Activated CD4-positive, alpha-beta T cell treated with anti-CD3 and anti-CD28 coated beads, Interleukin-2, amount 10 ng/mL, durations not matched to agents 7 days and 5 days (primary cell): ENCODE data around the gene ZBTB26. TPM values are rescaled to one million over a fixed set of nuclear protein-coding genes. Genes with fewer than 3 reads are reported as not detected.

Experiments
- CTCF ChIA-PET: fragments of 350-600 bp; sonication (Branson Sonifier 250); formaldehyde crosslinking; loops from one replicate; lab custom pipeline; 2021; ENCODE audit warnings: antibody characterized with exemption; lab: Charles Lee
- POLR2A ChIA-PET: fragments of 350-600 bp; sonication (Branson Sonifier 250); formaldehyde crosslinking; loops from one replicate; lab custom pipeline; 2021; ENCODE audit warnings: antibody characterized with exemption; lab: Charles Lee
- DNase-seq: peaks from one replicate; pipeline ENCODE4 v3.0.0-alpha.2; 2020
- H3K27ac Mint-ChIP-seq: one replicate; pipeline ENCODE4 v1.8.0; 2021; ENCODE audit warnings: mild to moderate bottlenecking, moderate library complexity, mixed read lengths
- H3K27me3 Mint-ChIP-seq: one replicate; pipeline ENCODE4 v1.8.0; 2021; ENCODE audit warnings: mixed read lengths
- H3K36me3 Mint-ChIP-seq: one replicate; pipeline ENCODE4 v1.8.0; 2021; ENCODE audit warnings: low read depth, mixed read lengths
- H3K4me1 Mint-ChIP-seq: one replicate; pipeline ENCODE4 v1.8.0; 2021; ENCODE audit warnings: mixed read lengths
- H3K4me3 Mint-ChIP-seq: one replicate; pipeline ENCODE4 v1.8.0; 2021; ENCODE audit warnings: mild to moderate bottlenecking, moderate library complexity, mixed read lengths
- H3K9me3 Mint-ChIP-seq: one replicate; pipeline ENCODE4 v1.8.0; 2021; ENCODE audit warnings: mixed read lengths
- total RNA-seq, 2 experiments: library from RNA; stranded (reverse); gene quantifications; one replicate each; pipeline ENCODE4 v1.2.3, GENCODE V29; 2021

ZBTB26 gene
- total RNA-seq, 2 experiments from 2014 or later: 7.3 to 9.6 TPM

DNA sequence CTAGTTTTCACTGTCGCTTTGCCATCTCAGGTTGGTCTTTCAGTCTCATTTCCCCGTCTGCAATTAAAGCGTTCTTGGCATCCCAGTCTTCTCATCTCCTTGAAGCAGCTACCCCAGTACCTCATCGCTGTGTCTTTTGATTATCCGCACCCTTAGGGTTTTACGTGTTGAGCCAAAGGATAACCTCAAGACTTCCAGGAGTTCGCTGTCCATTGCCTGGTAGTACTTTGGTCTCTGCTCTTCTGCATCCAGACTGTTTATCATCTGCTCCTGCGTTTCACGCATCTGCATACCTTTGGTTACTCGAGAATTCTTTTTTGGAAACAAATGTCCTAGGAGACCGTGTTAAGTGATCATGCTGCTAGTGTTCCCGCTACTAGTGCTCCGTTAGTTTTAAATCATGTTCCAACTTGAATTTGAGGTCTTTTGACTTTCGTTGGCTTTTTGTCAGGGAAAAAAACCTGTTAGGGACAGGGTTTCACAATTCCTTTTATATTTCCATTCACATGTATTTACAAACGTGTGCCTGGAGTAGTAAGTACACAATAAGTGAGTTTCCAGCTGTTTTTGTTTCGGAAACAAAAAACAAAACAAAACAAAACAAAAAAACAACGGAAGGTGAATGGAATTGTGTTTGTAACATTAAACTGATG is 10.4 kb upstream of the ZBTB26 start:
- no peaks in the 10 kb centered on the region for H3K27me3 Mint-ChIP-seq
- H3K27ac Mint-ChIP-seq: peak overlapping the region; percentile 93
- H3K4me1 Mint-ChIP-seq: peaks cover 42% of the 10 kb centered on the region
- CTCF ChIA-PET: interaction anchor here (1.0 to 1.1 kb wide), 2 partner anchors 10 to 47 kb away, joined by 3 to 4 read pairs; no protein-coding TSS in a partner anchor
- peaks cover 12% of the 10 kb centered on the region for H3K36me3 Mint-ChIP-seq
- peak overlapping the region; percentile 85 for H3K4me3 Mint-ChIP-seq
- POLR2A ChIA-PET: interaction anchor here (0.6 to 1.8 kb wide), 3 partner anchors 29 to 625 kb away, joined by 3 to 6 read pairs (median 5); partner anchors contain the start of genes RC3H2 and ZBTB6
- H3K9me3 Mint-ChIP-seq: no peaks in the 10 kb centered on the region
- no peak for DNase-seq

DNA sequence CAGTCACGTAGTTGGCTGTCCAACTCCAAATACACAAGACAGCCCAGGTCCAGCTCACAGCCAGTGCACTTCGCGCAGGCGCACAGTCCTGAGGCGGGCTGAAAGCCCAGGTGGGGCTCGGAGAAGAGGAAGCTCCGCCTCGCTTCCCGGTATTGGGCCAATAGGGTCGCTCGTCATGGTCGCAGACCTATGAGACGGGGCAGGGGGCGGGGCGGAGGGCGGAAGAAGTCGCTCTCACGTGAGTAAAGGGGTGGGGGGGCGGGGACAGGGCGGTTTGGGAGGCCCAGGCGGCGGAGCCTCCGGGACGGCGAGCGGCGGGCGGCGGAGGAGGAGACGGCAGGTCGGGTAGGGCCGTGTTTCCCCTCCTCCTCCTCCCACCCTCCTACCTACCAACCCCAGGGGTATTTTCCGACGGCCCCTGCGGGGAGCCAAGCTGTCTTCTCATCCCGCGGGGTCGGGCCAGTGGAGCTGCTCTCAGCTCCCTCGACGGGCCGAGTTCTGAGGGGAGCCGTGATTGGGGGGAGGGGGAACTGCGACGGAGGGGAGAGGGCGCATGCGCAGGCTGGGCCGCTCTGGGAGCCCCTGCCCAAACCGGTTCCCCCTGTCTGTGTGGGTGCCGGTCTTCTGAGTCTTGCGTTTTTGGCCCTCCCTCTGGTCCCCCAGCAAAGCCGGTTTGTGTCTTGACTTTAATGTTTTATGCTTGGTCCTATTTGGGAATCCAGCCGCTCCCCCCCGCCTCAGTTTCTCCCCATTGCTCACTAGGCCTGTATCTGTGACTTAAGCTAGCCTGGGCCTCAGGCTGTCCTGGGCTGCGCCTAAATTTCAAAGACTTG is 9.7 kb upstream of the ZBTB26 start, which contains the start of gene RABGAP1:
RABGAP1 (plus strand) TSS at position 272 of the 833 bp plus-strand sequence. CDS start 16,040 bp downstream, outside the sequence.
- POLR2A ChIA-PET: interaction anchor here (0.6 to 1.8 kb wide), 6 partner anchors 9 to 44 kb away, joined by 3 to 6 read pairs (median 4); partner anchors contain the start of genes RC3H2 and ZBTB6
- CTCF ChIA-PET: interaction anchor here (0.8 to 1.3 kb wide), 5 partner anchors 9 to 48 kb away, joined by 3 to 8 read pairs (median 3); partner anchors contain the start of gene ZBTB26
- peak within 1 kb of the TSS; percentile 85 for H3K4me3 Mint-ChIP-seq
- peak within 1 kb of the TSS; percentile 93 for H3K27ac Mint-ChIP-seq
- H3K4me1 Mint-ChIP-seq: peaks cover 40% of the 10 kb centered on the region
- H3K27me3 Mint-ChIP-seq: no peaks in the 10 kb centered on the region
- H3K36me3 Mint-ChIP-seq: peaks cover 16% of the 10 kb centered on the region
- peak; percentile 99 for DNase-seq
- no peaks in the 10 kb centered on the region for H3K9me3 Mint-ChIP-seq

DNA sequence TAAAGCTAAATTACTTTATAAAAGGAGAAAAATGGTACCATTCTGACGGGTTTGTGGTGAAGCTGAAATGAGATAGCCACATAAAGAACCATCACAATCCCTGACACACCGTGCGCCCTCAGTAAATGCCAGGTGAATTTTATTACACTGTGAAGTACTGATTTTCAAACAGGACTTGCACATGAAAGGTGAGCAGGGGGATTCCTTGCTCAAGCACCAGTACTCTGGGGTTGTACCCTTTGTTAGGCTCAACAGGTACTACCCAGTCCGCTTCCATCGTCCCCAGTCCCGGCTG is 9.1 kb upstream of the ZBTB26 start:
- H3K27ac Mint-ChIP-seq: peak overlapping the region; percentile 83
- DNase-seq: no peak
- H3K27me3 Mint-ChIP-seq: no peaks in the 10 kb centered on the region
- POLR2A ChIA-PET: interaction anchor here (0.6 to 1.8 kb wide), 5 partner anchors 27 to 43 kb away, joined by 3 to 6 read pairs (median 4); partner anchors contain the start of genes RC3H2 and ZBTB6
- peaks cover 16% of the 10 kb centered on the region for H3K36me3 Mint-ChIP-seq
- CTCF ChIA-PET: interaction anchor here (0.8 to 1.3 kb wide), 5 partner anchors 8 to 49 kb away, joined by 3 to 8 read pairs (median 3); partner anchors contain the start of gene ZBTB26
- H3K9me3 Mint-ChIP-seq: no peaks in the 10 kb centered on the region
- peaks cover 35% of the 10 kb centered on the region for H3K4me1 Mint-ChIP-seq
- peak overlapping the region; percentile 85 for H3K4me3 Mint-ChIP-seq

DNA sequence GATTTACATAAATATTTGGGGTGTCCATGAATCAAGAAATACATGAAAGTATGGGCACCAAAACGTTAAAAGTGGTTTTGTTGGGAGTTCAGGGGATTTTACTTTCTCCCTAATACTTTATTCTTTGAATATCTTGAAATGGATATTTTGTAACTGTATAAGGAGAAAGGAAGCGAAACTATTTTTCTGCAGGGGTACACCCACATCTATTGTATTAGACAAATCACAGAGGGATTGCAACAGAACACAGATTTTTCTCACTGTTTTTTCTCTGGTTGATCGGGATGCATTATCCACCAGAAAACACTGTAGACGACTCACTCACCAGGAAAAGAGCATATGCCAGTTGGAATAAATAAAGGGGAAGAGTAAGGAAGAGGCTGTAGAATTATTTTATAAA is 8.3 kb upstream of the ZBTB26 start:
- peak overlapping the region; percentile 66 for H3K27ac Mint-ChIP-seq
- H3K36me3 Mint-ChIP-seq: peaks cover 15% of the 10 kb centered on the region
- peaks cover 33% of the 10 kb centered on the region for H3K4me1 Mint-ChIP-seq
- ChIA-PET CTCF (no interaction called here), POLR2A (interaction anchor here (1.8 kb wide), 1 partner anchor 27 kb away, joined by 6 read pairs; the partner anchor contains the start of gene ZBTB6)
- DNase-seq: no peak
- H3K27me3 Mint-ChIP-seq: no peaks in the 10 kb centered on the region
- no peaks in the 10 kb centered on the region for H3K9me3 Mint-ChIP-seq
- H3K4me3 Mint-ChIP-seq: peak overlapping the region; percentile 30

DNA sequence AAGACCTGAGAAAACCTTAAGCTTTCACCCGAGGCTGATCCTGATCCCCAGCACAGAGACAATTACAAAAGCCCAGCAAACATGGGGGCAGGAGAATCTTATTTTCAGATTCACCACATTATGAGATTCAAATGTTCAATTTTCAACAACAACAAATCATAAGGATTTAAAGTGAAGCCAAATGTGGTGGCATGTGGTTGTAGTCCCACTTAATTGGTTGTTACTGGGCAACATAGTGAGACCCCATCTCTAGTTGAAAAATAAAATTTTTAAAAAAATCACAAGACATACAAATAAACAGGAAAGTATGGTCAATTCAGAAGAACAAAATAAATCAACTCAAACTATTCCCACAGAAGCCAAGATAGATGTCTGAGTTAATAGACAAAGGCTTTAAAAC is 5.6 kb upstream of the ZBTB26 start:
- H3K36me3 Mint-ChIP-seq: peaks cover 20% of the 10 kb centered on the region
- H3K9me3 Mint-ChIP-seq: no peaks in the 10 kb centered on the region
- no peak overlapping the region for H3K27ac Mint-ChIP-seq
- no peaks in the 10 kb centered on the region for H3K27me3 Mint-ChIP-seq
- H3K4me1 Mint-ChIP-seq: peaks cover 31% of the 10 kb centered on the region
- ChIA-PET CTCF (no interaction called here), POLR2A (no interaction called here)
- H3K4me3 Mint-ChIP-seq: no peak overlapping the region
- DNase-seq: no peak

DNA sequence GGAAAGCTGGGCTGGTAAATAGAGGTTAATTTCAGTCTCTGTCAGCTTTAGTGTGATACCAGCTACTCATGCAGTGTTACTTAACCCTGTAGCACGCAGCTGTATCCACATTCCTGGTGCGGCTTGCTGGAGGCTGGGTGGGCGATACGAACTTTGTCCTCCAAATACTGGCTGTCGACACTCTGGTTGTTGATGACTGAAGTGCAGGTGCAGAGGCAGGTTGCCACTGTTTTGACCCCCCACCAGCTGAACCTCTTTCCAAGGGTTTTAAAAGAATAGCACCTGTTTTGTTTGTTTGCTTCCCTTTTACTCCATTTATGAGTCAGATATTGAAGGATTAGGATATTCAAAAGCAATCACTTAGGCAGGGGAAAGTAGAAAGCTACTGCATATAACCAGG is 5.2 kb upstream of the ZBTB26 start:
- Mint-ChIP-seq H3K36me3 (peaks cover 23% of the 10 kb centered on the region), H3K9me3 (no peaks in the 10 kb centered on the region), H3K4me3 (no peak overlapping the region), H3K27ac (no peak overlapping the region), H3K27me3 (no peaks in the 10 kb centered on the region), H3K4me1 (peaks cover 28% of the 10 kb centered on the region)
- ChIA-PET CTCF (no interaction called here), POLR2A (no interaction called here)
- no peak for DNase-seq

DNA sequence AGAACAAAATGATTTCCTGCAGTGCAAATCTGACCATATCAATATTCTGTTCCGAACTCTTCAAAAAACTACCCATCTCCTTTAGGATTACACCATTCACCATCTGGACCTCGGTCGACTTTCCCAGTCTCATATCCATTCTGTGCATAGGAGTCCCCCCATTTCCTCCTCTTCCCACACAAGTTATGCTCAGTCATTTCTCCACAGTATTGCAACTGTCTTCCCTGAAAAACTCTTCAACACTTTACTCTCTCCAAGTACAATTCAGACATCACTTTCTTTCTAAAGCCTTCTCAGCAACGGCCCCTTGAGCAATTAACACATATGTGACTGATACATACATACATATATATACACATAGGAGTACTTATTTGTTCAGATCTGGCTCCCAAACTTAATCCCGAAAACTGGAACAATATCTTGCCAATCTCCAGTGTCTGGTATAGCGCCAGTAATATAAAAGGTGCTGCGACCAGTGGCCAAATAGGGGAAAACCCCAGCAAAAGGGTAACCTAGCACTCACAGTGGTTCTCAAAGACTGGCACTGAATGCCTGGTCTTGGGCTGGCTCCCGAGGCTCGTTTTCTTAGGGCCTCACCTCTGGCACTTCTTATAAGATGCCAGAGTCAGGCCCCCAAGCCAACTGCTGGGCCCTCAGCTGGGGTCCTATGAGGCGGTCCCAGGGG is 629 bp downstream of the ZBTB26 start:
- Mint-ChIP-seq H3K27ac (no peak overlapping the region), H3K9me3 (no peaks in the 10 kb centered on the region), H3K4me3 (no peak overlapping the region), H3K36me3 (peaks cover 11% of the 10 kb centered on the region), H3K27me3 (no peaks in the 10 kb centered on the region), H3K4me1 (peaks cover 17% of the 10 kb centered on the region)
- no peak for DNase-seq
- ChIA-PET CTCF (interaction anchor here (0.8 to 1.8 kb wide), 6 partner anchors 14 to 102 kb away, joined by 3 to 7 read pairs (median 4); partner anchors contain the start of genes PDCL, RC3H2 and ZBTB6), POLR2A (no interaction called here)

DNA sequence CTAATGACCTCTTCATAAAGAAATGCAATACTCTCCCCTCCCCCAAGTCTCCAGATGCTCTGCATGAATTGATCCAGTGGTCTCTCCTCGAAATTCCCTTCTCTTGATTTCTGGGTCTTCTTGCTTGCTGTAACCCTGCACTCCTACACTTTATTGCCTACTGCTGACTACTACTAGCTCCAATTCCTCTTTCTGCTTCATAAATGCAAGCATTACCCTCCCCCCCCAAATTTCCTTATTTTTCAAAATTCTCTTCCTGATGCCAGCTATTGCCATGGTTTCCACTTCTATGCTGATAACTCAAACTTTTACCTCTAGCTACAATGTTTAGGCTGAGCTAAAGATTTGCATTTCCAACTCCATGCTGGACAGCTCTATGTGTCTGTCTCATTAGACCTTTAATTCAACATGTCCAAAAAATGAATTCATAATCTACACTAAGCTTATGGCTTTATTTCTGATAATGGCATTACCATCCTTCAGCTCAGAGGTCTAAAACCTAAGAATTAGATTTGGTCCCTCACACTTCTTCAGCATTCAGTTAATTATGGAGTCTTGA is 1.4 kb downstream of the ZBTB26 start:
- Mint-ChIP-seq H3K4me1 (peaks cover 15% of the 10 kb centered on the region), H3K27ac (no peak overlapping the region), H3K4me3 (no peak overlapping the region), H3K36me3 (peaks cover 8% of the 10 kb centered on the region), H3K27me3 (no peaks in the 10 kb centered on the region), H3K9me3 (no peaks in the 10 kb centered on the region)
- DNase-seq: no peak
- POLR2A ChIA-PET: interaction anchor here (0.8 kb wide), 1 partner anchor 17 kb away, joined by 3 read pairs; the partner anchor contains the start of gene ZBTB6
- CTCF ChIA-PET: interaction anchor here (0.8 to 1.5 kb wide), 5 partner anchors 11 to 26 kb away, joined by 3 to 7 read pairs (median 3); partner anchors contain the start of genes RABGAP1 and RC3H2

DNA sequence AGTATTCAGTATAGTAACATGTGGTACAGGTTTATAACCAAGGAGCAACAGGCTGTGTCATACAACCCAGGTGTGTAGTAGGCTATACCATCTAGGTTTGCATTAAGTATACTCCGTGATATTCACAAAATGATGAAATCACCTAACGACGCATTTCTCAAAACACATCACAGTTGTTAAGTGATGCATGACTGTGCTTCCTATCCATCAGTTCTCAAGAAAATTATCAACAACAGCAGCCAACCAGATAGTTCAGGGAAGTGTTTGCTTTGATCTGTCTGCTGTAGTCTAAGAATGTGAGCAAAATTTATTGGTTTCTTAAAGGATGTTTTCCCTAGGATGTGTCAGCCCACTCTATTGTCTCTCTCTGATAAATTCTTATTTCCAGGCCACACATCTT is 7.4 kb downstream of the ZBTB26 start:
- Mint-ChIP-seq H3K9me3 (no peaks in the 10 kb centered on the region), H3K27ac (no peak overlapping the region), H3K4me3 (no peak overlapping the region), H3K27me3 (no peaks in the 10 kb centered on the region), H3K4me1 (peaks cover 8% of the 10 kb centered on the region), H3K36me3 (peaks cover 15% of the 10 kb centered on the region)
- no peak for DNase-seq
- CTCF ChIA-PET: interaction anchor here (0.6 kb wide), 1 partner anchor 1962 kb away, joined by 3 read pairs; no protein-coding TSS in a partner anchor
- POLR2A ChIA-PET: no interaction called here

DNA sequence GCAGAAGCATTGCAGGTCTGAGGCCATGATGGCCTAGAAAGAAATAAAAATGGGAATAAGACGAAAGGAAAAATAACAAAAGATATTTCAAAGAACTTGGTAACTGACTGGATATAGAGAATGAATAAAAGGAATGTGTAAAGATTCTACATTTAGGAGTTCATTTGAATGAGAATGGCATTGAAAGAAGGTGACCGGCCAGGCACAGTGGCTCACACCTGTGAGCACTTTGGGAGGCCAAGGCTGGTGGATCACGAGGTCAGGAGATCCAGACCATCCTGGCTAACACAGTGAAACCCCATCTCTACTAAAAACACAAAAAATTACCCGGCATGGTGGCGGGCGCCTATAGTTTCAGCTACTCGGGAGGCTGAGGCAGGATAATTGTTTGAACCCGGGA is 8.6 kb downstream of the ZBTB26 start:
- Mint-ChIP-seq H3K4me1 (peaks cover 8% of the 10 kb centered on the region), H3K27me3 (no peaks in the 10 kb centered on the region), H3K36me3 (peaks cover 16% of the 10 kb centered on the region), H3K27ac (no peak overlapping the region), H3K4me3 (no peak overlapping the region), H3K9me3 (no peaks in the 10 kb centered on the region)
- POLR2A ChIA-PET: no interaction called here
- CTCF ChIA-PET: no interaction called here
- DNase-seq: no peak

DNA sequence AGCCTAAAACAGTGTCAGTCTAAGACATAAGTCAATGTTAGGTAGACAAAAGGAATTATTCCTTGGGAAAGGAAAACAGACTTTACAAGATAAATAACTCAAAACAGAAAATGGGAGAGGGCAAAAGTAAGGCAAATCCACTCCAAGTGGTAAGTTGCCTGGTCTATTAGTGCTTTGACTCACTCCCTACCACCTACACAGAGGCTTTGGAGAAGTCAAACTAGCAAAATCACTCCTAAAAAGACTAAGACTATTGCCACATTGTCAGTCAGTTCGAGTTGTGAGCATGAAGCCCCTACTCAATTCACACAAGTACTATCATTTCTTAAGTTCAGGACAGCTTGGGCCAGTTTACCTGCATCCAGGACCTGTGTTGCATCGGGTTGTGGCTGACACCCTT is 13.0 kb downstream of the ZBTB26 start:
- Mint-ChIP-seq H3K27me3 (no peaks in the 10 kb centered on the region), H3K36me3 (peaks cover 16% of the 10 kb centered on the region), H3K4me1 (peaks cover 8% of the 10 kb centered on the region), H3K4me3 (no peak overlapping the region), H3K9me3 (no peaks in the 10 kb centered on the region), H3K27ac (no peak overlapping the region)
- no peak for DNase-seq
- ChIA-PET POLR2A (no interaction called here), CTCF (interaction anchor here (0.6 kb wide), 1 partner anchor 17 kb away, joined by 3 read pairs; no protein-coding TSS in a partner anchor)
